ENCODE results near the gene CYTH2.

The CYTH2 gene

DNA sequence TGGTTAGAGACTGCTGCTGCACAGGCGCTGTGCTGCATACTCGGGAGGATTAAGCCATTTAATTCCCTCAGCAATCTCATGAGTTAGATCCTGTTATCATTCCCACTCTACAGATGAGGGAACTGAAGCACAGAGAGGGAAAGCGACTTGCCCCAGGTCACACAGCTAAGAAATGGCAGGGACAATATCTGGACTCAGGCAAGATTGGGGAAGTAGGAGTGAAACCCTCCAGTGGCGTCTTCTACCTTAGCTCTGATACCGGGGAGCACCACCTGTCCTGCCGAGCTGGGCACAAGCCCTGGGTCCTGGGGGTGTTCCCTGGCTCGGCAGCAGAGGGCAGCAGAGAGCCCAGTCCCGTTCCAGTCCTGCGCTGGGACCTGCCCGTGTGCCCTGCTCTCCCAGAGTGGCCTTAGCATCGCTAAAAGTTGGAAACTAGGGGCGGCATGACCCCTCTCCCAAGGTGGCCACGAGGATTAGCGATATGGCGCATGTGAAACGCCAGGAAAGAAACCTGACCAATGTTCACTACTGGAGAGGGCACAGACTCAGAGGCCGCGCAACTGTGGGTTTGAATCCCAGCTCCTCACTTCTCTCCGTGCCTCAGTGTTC, 20.5 kb downstream of the CYTH2 start:
- H3K4me3 ChIP-seq = peak overlapping the region in 1 of 7 experiments; percentile 2
- no peak overlapping the region for H3K27ac ChIP-seq

DNA sequence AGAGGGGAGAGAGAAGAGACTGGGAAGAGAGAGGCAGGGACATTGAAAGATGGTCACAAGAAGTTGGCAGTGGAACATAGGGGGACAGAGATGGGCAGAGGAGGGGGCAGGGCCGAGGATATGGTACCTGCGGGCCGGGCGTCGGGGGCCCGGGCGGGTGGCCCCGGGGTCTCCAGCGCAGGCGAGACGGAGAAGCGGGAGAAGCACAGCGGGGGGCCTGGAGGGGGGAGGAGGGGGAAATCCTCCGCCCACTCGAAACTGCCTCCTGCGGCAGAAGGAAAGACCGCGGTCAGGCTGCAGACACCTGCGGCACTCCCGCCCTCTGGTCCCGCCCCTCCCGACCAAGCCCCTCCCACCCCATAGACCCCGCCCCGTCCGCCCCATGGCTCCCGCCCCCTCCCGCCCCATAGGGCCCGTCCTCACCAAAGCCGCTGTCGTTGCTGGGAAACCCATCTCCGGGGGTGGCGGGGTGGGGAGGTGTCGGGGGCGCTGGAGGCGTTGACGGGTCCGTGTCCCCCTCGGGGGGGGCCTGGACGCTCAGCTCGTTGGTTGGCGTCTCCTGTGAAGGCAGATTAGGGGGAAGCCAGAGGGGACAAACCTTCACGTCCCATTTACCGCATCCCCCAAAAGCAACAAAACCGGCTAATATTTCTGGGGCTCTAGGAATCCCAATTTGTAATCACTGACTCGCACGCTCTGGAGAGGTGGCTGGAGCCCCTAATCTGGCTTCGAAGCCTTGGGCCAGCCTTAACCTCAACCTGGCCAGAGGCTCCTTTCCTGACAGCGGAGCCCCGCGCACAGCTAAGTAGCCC, 22.0 kb downstream of the CYTH2 start:
- H3K4me3 ChIP-seq = peak overlapping the region in 2 of 7 experiments; percentile 2 to 10
- peak overlapping the region in 5 of 21 experiments; percentile 0 to 34 (median 11) for H3K27ac ChIP-seq

DNA sequence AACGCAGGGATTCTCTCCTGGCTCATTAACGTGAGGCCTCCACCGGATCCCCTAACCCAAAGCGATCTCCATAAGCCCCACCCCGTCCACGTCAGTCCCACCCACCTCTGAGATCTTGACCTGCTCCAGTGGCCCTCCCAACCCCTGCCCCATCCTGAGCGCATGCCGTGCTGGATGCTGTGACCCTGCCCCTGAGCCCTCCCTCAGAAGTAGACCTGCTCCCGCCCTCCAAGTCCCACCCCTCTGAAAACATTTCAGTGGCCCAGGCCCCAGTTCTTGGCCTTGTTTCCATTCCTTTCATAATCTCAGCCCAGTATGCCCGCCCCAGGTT, 22.6 kb downstream of the CYTH2 start:
- no peak overlapping the region for H3K4me3 ChIP-seq
- H3K27ac ChIP-seq = peak overlapping the region in 2 of 21 experiments; percentile 0 to 11

DNA sequence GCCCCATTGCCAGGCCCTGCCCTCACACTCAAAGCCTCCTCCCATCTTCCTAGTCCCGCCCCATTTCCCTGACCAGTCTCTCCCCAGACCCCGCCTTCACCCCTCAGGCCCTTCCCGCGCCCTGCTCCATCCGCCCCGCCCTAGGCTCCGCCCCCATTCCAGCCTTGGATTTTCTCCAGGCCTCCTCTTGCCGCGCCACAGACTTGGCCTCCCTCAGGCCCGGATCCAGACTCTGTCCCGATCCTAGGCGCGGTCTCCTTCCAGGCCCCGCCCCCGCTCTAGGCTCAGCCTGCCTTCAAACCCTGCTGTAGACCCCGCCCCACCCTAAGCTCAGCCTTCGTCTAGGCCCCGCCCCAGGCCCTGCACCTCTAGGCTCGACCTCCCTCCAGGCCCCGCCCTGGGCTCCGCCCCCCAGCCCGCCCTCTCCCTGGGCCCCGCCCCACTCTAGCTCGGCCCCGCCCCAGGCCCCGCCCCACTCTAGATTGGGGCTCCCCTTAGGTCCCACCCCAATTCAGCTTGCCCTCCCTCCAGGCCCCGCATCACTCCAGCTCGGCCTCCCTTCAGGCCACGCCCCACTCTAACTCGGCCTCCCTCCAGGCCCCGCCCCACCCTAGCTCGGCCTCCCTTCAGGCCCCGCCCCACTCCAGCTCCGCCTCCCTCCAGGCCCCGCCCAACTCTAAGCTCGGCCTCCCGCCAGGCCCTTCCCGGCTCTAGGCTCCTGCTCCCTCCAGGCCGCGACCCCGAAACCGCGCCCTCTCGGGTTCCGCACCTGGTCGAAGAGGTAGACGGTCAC, 24.0 kb downstream of the CYTH2 start:
- Histone ChIP-seq H3K4me3 (peak overlapping the region; percentile 32 to 44 (median 37)), H3K27ac (peak overlapping the region in 16 of 21 experiments; percentile 28 to 81 (median 66))

DNA sequence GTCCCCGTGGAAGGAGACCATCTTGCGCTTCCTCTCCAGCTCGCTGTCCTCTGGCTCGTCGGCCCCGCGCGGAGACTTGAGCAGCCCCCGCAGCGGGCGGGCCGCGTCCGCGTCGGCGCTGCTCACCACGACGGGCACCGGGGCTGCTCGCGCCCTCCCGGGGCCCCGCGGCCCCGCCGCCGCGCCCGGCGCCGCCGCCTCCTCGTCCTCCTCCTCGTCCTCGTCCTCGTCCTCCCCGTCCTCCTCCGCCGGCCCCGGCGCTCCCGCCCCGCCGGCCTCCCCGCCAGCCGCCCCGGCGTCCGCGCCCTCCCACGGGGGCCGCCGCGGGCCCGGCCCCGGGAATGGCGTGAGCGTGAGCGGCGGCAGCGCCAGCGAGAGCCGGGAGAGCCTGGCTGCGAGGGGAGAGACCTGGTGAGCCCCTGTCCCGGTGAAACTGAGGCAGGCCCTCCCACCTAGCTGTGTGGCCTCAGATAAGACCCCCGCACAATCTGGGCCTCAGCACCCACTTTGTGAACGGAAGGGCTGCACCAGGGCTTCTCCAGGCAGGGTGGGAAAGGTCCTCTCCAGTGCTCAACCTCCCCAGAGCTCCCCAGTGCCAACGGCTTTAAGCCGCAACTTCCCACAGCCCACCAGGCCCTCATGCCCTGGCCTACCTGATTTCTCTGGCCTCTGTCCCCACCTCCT, 24.7 kb downstream of the CYTH2 start:
- H3K27ac ChIP-seq = peak overlapping the region in 16 of 21 experiments; percentile 28 to 81 (median 68)
- H3K4me3 ChIP-seq = peak overlapping the region; percentile 32 to 44 (median 37)

DNA sequence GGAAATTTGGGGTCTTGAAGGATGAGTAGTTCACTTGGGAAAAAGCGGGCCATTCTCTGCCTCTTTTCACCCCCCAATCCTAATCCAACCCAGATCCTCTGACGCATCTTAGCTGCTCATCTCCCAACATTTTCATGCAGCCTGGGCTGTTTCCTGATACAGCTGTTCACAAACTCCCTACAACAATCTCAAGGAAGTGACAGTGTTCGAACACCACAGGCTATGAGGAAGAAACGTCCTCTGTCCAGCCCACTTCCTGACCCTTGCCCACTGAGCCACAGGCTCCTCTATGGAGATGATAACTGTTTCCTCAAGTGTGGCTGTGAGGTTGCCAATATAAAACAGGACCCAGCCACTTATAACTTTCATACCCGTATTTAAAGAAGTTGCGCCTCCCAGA, 26.2 kb downstream of the CYTH2 start:
- Histone ChIP-seq H3K4me3 (no peak overlapping the region), H3K27ac (peak overlapping the region in 4 of 21 experiments; percentile 8 to 16 (median 12))

DNA sequence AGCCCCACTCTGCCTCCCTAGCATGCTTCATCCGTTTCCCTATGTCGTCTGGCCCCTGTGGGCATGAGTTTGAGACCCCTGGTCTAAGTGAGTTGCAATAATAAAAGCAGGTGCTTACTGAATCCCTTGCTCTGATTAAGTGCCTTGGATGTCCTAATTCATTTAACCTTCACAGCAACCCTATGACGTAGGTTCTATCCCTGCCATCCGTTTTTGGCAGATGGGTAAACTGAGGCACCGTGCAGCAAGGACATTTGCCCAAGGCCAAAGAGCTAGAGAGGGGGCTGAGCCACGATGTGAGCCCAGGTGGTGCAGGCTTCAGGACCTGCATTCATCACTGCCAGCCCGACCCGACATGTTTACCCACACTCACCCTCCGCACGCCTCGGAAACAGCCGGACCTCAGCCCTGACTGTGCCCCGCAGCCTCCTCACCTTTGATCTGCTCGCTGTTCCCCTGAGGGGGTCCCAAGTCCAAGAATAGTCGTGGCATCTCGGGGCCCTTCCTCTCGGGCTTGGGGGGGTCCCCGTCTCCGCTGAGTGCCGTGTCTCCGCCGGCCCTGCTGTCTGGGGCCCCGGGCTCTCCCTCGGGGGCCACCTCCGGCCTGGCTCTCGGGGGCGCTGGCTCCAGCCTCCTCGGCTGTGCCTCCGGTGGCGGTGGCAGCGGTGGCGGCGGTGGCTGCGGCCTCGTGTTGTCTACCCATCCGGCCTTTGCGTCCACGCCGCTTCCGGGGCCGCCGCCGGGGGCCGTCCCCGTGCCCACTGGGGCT, 28.0 kb downstream of the CYTH2 start:
- Histone ChIP-seq H3K27ac (peak overlapping the region in 2 of 21 experiments; percentile 6 to 15), H3K4me3 (peak overlapping the region in 1 of 7 experiments; percentile 25)

DNA sequence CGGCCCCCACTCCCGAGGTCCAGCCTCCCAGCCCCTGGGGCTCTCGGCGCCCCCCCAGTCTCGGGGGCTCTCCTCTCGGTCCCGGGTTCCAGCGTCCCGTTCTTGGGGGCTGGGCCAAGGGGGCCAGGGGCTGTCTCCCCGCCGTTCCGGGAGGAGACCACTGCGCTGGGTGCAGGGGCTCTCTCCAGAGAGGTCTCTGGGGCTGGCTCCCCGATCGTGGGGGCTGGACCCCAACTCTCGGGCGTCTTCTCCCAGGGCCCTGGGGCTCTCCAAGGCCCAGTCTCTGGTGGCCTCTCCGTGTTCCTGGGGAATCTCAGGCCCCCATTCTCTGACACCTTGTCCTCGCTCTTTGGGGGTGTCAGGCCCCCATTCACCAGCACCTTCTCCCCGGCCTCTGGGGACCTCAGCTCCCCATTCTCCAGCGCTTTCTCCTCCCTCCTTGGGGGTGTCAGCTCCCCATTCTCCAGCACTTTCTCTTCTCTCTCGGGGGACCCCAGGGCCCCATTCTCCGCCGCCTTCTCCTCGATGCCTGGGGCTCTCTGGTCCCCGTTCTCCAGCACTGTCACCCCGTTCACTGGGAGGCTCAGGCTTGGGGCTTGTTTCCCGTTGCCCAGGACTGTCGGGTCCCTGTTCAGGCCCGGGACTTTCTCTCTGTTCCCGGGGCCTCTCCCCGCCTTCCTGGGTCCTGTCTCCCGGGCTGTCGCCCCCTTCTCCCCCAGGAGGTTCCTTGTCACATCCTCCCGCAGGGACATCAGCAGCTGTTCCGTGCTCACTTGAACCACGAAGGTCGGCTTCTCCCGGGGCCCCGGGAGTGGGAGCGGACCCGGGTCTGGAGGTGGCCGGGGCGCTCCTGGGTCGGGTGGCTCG, 28.8 kb downstream of the CYTH2 start:
- Histone ChIP-seq H3K4me3 (peak overlapping the region in 2 of 7 experiments; percentile 4 to 25), H3K27ac (peak overlapping the region in 4 of 21 experiments; percentile 6 to 27 (median 11))

DNA sequence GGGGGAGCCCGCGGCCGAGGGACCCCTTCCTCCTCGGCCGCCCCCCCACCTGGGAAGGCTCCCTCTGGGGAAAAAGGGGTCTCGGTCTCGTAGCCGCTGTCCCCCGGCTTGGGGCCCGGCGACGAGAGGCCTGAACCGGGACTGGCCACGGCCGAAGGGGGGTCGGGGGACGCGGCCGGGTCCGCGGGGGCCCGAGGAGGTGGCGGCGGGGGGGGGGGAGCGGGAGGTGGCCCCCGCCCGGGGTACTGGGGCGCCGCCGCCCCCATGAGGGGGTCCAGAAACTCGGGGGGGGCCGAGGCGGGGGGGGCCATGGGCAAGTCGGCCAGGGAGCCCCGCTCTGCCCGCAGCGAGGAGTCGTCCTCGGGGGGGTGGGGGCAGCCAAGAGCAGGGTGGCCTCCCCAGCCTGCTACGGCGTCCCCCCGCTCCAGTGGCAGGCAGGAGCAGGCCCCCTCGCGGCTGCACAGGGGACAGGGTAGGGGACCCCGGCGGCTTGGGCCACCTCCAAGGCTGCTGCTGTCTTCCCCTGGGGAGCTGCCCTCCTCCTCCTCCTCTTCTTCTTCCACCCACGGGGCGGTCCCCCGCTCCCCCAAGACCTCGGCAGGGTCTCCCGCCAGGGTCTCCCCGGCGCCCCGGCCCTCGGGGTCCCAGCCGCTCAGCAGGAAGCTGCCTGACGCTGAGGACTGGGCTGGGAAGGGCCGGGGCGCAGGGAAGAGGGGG, 29.6 kb downstream of the CYTH2 start:
- H3K27ac ChIP-seq = peak overlapping the region in 3 of 21 experiments; percentile 2 to 40 (median 15)
- H3K4me3 ChIP-seq = peak overlapping the region in 2 of 7 experiments; percentile 4 to 25

DNA sequence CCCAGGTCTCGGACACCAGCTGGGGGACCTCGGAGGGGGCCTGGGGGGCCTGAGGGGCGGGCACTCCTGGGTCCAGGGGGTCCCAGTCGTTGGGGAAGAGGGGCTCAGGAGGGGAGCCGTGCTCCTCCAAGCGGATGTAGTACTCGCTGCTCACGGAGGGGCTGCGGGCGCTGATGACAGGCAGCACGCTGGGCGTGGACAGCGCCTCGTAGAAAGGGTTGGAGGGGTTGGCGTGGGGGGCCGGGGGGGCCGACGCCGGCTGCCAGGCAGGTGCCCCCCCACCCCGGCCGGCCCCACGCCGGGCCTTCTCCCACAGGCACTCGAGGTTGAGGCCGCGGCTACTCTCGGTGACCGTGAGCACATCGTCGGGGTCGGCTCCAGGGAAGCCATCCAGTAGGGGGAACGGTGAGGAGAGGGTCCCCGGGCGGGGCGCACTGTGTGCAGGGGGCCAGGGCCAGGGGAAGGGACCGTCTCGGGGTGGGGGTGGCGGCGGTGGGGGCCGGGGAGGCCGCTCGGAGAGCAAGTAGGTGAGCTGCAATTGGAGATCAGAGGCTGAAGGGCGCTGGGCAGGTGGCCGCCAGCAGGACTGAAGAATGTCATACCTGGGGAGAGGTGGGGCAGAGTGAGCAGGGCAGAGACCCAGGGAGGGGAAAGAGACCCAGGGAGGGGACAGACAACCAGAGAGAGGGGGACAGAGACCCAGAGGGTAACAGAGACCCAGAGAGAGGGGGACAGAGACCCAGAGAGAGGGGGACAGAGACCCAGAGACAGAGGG, 30.3 kb downstream of the CYTH2 start:
- peak overlapping the region in 1 of 7 experiments; percentile 25 for H3K4me3 ChIP-seq

DNA sequence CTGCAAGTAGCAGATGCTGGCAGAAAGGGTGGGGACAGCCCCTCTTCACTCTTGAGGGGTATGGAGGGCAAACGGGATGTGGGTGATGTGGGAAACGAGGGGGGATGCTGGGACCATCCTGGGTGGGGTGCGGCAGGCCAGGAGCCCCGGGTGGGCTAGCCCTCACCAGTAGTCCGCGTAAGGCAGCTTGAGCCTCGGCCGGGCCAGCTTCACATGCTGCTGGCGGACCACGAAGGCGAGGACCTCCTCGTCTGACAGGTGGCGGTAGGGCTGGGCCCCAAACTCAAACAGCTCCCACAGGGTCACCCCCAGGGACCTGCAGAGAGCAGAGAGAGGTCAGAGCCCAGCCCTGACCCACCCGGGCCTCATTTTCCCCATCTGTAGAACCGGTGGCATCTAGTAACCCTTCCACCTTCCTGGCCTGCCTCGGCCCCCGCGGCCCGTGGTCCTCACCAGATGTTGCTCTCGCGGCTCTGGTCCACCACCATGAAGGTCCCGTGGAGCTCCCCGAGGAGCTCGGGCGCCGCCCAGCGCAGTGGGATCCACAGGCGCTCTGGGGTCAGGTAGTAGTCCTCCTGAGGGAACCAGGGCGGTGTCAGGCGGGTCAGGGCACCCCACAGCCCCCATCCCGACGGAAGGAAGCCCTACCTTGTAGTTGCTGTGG, 31.8 kb downstream of the CYTH2 start:
- peak overlapping the region in 1 of 21 experiments; percentile 5 for H3K27ac ChIP-seq
- H3K4me3 ChIP-seq = peak overlapping the region in 2 of 7 experiments; percentile 14 to 27

More for the DNA sequence above, 30.3 kb downstream of the CYTH2 start:
- H3K27ac ChIP-seq = peak overlapping the region in 1 of 21 experiments; percentile 40

DNA sequence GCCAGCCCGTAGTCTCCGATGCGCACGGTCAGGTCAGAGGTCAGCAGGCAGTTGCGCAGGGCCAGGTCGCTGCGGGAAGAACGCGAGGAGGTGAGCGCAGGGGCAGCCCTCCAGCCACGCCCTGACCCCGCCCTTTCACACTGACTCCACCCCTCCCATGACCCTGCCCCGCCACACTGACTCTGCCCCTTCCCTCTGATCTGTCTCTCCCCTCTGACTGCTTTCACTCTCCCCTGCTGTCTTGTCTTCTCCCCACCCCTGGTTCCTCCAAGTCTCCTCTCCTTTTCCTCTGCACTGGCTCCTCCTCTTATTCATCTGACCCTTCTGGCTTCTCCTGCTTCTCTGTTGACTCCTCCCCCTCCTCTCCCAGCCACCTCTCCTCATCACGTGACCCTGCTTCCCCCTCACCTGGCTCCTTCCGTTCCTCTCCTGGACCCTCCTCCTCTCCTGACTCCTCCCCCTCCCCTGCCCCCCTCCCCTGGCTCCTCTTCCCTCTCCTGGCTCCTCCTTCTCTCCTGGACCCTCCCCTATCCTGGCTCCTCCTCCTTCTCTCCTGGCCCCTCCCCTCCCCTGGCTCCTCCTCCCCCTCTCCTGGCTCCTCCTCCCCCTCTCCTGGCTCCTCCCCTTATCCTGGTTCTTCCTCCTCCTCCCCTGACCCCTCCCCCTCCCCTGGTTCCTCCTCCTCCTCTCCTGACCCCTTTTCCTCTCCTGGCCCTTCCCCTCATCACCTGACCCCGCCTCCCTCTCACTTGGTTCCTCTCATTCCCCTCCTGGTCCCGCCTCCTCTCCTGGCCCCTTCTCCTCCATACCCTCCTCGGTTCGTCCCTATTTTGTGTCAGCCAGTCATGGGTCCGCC, 32.6 kb downstream of the CYTH2 start:
- Histone ChIP-seq H3K4me3 (peak overlapping the region in 2 of 7 experiments; percentile 14 to 27), H3K27ac (no peak overlapping the region)

DNA sequence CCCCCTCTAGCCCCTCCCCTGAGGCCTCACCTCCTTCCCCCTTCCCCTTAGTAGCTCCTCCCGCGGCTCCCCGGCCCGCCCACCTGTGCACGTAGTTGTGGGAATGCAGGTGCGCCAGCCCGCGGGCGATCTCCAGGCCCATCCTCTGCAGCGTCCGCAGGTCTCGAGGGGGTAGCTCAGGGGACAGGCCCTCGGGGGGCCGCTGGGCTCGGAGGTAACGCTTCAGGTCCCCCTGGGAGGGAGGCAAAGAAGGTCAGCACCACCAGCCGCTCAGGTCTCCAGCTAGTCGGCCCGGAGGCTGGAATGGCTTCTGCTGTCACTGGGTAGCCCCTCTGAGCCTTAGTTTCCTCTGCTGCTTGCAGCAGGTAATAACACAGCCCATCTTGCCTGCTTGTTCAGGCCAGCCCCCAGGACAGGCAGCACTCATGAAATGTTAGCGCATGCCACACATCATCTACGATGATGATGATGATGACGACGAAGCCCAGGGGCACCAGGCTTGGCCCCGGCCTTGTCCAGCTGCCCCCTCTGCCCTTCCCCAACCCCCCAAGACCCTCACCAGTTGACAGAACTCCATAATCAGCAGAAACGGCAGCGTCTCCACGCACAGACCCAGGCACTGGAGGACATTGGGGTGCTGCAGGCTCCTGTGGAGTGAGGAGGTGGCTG, 33.3 kb downstream of the CYTH2 start:
- no peak overlapping the region for H3K27ac ChIP-seq

DNA sequence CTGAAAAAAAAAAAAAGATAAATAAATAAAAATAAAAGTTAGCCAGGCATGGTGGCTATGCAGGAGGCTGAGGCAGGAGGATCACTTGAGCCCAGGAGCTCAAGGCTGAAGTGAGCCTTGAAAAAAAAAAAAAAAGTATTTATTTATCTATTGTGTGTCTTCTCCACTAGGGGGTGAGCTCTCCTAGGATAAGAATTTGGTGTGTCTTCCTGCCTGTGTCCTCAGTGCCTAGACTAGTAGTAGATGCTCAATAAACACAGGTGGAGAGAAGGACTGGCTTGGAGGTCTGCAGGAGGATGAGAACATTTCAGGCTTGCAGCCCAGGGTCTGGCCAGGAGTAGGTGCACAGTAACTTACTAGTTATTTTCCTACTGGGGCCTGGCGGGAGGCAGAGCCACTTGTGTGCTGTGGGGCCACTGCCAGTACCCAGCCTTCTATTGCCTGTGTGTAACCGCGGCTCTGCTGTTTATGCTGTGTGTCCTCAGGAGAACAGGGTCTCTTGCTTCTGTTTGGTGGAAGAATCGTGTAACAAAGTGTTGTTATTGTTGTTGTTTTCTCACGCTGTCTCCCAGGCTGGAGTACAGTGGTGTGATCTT, 37.1 kb downstream of the CYTH2 start:
- H3K4me3 ChIP-seq = no peak overlapping the region
- no peak overlapping the region for H3K27ac ChIP-seq

More for the DNA sequence above, 33.3 kb downstream of the CYTH2 start:
- H3K4me3 ChIP-seq = no peak overlapping the region

Data from skin epidermis (tissue), 12 donors.